ENCODE results near the gene UBN1. TPM values are rescaled to one million over a fixed set of nuclear protein-coding genes. Genes with fewer than 3 reads are reported as not detected.

Gene UBN1
- total and polyA plus RNA-seq, 2 of the 13 experiments (the other 11 are each of a cell fraction or from before 2014, with no cell fraction given), result 10.6 to 23.5 TPM

- FAIRE-seq, result no peak
- intact Hi-C loops (cut with micrococcal nuclease; ENCODE audit: unreplicated experiment), result no loop called here
- no peak overlapping the region for H3K9ac ChIP-seq (ENCODE audit: insufficient read depth, low read depth, low read length)
These were observed 18.5 kb upstream of the UBN1 start for GRCh38 chr16:4828567-4829321.

More at GRCh38 chr16:4828567-4829321, 18.5 kb upstream of the UBN1 start:
- BruUV-seq (replicated peaks), result no TSS peak
- Histone ChIP-seq H3K4me3 (replicated peaks in 1 of 3; ENCODE audit: insufficient read depth in 1 of 3, low read depth in 2 of 3, low read length in 3 of 3) (no peak overlapping the region), H3K36me3 (replicated peaks in 1 of 2; ENCODE audit: control insufficient read depth in 1 of 2, insufficient read depth in 2 of 2, low read length in 2 of 2) (peaks cover 39 to 88% of the 10 kb centered on the region in 2 experiments), H3K4me1 (ENCODE audit: insufficient read depth, low read length) (no peaks in the 10 kb centered on the region), H3K4me2 (ENCODE audit: low read depth, low read length) (no peak overlapping the region), H4K20me1 (ENCODE audit: insufficient read depth, low read length) (no peaks in the 10 kb centered on the region), H3K79me2 (ENCODE audit: insufficient read depth, low read length) (no peaks in the 10 kb centered on the region), H3K9me3 (ENCODE audit: low read length) (no peaks in the 10 kb centered on the region), H3K27me3 (ENCODE audit: control insufficient read depth in 1 of 2, insufficient read depth in 2 of 2, low read length in 2 of 2) (no peaks in the 10 kb centered on the region), H3K27ac (ENCODE audit: extremely low read length, insufficient read depth, low read length) (no peak overlapping the region), H2AFZ (ENCODE audit: low read length) (no peak overlapping the region)
- ChIA-PET POLR2A (no interaction called here), CTCF (ENCODE audit: low intra/inter-chr PET ratio, low total read pairs) (no interaction called here)
- ATAC-seq (no peak), DNase-seq (ENCODE audit: low spot score) (no peak)
- 92% methylated on average over 10 of the region's 11 CpGs for WGBS (ENCODE audit: low lambda C conversion rate)
- TF ChIP-seq RCOR2 (CRISPR knock-in tag; IDR thresholded peaks at IDR 0.05) (no peak), ZNF713 (CRISPR knock-in tag; IDR thresholded peaks at IDR 0.05) (no peak), DNMT3B (CRISPR knock-in tag; conservative IDR thresholded peaks at IDR 0.05) (no peak), HMG20B (CRISPR knock-in tag; conservative IDR thresholded peaks at IDR 0.05) (no peak), SMC3 (IDR thresholded peaks at IDR 0.05; ENCODE audit: low read length) (no peak), BCL6 (CRISPR knock-in tag; IDR thresholded peaks at IDR 0.05) (no peak), GTF2F1 (IDR thresholded peaks at IDR 0.05; ENCODE audit: low read length) (no peak), DR1 (CRISPR knock-in tag; IDR thresholded peaks at IDR 0.05) (no peak), MYPOP (CRISPR knock-in tag; IDR thresholded peaks at IDR 0.05) (no peak), KDM6A (CRISPR knock-in tag; IDR thresholded peaks at IDR 0.05; ENCODE audit: low read depth) (no peak), KDM2A (CRISPR knock-in tag; IDR thresholded peaks at IDR 0.05; ENCODE audit: borderline replicate concordance, low read depth) (no peak), ZNF83 (CRISPR knock-in tag; IDR thresholded peaks at IDR 0.05; ENCODE audit: borderline replicate concordance) (no peak), TBX3 (IDR thresholded peaks at IDR 0.05; ENCODE audit: borderline replicate concordance) (no peak), ZSCAN9 (CRISPR knock-in tag; IDR thresholded peaks at IDR 0.05; ENCODE audit: borderline replicate concordance) (no peak), ZNF207 (IDR thresholded peaks at IDR 0.05; ENCODE audit: borderline replicate concordance) (no peak), DZIP1 (CRISPR knock-in tag; IDR thresholded peaks at IDR 0.05) (no peak), STAG1 (CRISPR knock-in tag; IDR thresholded peaks at IDR 0.05) (no peak), AGO2 (optimal IDR thresholded peaks at IDR 0.05; ENCODE audit: low read depth, low read length) (no peak), RFX5 (IDR thresholded peaks at IDR 0.05; ENCODE audit: low read depth, low read length) (no peak)
- in situ Hi-C loops (cut with HindIII; ENCODE audit: extremely low pct_ligation_motif_present, low pct_unique_long_range_greater_than_20kb), result no loop called here

All from HepG2 (cell line).